GM18907 (cell line): ENCODE measurements around the gene SPRED2.

Source experiments
- ATAC-seq: cut with Tn5 transposase; IDR thresholded peaks from one replicate; pipeline ENCODE4 v1.9.1; 2021; ENCODE audit warnings: mild to moderate bottlenecking, moderate library complexity; ENCODE audit not compliant: unreplicated experiment

Gene SPRED2, protein sequence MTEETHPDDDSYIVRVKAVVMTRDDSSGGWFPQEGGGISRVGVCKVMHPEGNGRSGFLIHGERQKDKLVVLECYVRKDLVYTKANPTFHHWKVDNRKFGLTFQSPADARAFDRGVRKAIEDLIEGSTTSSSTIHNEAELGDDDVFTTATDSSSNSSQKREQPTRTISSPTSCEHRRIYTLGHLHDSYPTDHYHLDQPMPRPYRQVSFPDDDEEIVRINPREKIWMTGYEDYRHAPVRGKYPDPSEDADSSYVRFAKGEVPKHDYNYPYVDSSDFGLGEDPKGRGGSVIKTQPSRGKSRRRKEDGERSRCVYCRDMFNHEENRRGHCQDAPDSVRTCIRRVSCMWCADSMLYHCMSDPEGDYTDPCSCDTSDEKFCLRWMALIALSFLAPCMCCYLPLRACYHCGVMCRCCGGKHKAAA

DNA sequence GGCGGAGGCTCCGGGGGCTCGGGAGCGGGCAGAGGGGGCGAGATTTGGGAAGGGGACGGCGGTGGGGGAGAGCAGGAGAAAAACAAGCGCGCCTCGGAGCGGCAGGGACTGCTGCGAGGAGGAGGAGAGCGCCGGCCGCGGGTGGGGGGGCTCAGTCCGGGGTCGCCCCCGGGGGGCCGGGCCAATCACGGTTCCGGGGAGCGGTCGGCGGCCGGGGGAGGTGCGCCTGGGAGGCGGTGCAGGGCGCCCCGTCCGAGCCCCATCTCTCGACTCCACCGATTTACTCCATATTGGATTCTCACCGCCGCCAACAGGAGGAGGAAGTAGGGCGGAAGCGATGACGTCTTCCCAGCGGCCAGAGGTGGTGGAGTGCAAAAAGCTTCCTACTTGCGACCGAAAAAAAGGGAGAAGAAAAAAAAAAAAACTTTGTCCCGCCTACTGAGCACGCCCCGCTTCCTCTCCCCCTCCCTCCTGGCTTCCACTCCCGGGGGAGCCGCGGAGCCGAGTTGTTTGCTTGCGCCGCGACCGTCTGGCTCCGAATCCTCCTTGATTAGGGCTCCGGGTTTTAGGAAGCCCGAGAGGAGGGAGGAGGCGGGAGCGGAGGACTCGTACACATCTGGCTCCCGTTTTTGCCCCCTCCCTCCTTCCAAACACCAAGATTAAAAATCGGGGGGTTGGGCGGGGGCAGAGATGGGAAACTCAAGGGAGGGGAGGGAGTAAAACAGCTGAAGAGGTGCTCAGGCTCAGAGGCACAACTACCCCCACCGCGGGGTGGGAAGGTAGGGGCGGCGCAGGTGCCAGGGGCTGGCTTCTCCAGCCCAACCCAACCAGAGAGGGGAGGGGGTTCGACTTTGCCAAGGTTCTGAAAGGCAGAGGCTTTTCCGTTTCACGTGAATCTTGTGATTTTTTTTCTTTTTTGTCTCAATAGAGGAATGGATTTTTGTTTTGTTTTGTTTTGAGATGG lies at the start of gene SPRED2:
Gene SPRED2, minus strand, starts transcription at position 373 of the 964 bp plus-strand sequence. CDS start 612 bp downstream, outside the sequence.
- ATAC-seq = peak; percentile 34

DNA sequence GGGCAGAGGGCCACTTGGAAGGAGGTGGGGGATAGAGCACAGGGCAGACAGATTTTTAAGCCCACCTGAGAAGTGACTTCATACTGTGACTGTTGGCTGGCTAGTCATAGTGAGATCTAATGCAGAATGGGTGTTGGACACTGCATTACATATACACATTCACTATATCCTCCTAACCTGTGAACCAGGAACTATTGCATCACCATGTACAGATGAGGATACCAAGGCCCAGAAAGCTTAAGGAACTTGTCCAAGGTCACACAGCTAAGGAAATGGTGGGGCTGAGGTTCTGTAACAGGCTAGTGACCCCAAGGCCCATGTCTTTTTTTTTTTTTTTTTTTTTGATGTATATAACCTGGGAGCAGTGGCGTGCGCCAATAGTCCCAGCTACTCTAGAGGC lies 49.6 kb upstream of the SPRED2 start:
- ATAC-seq = no peak

DNA sequence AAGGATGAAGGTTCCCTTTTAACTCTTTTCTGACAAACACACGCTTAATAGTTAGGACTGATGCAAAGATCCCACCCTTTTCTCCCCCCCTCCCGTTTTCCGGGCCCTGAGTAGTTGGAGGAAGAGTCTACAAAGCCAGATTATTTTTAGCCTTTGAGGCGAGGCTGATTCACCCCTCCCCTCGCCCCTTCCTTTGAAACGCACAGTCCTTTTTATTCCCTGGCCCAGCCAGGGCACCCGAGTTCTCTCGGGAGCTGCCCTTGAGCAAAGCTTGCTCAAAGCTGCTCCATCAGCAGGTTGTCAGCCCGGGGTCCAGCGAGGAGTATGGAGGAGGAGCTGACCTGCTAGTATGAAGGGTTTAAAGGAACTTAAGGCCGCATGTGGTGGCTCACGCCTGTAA lies 47.1 kb upstream of the SPRED2 start:
- no peak for ATAC-seq

DNA sequence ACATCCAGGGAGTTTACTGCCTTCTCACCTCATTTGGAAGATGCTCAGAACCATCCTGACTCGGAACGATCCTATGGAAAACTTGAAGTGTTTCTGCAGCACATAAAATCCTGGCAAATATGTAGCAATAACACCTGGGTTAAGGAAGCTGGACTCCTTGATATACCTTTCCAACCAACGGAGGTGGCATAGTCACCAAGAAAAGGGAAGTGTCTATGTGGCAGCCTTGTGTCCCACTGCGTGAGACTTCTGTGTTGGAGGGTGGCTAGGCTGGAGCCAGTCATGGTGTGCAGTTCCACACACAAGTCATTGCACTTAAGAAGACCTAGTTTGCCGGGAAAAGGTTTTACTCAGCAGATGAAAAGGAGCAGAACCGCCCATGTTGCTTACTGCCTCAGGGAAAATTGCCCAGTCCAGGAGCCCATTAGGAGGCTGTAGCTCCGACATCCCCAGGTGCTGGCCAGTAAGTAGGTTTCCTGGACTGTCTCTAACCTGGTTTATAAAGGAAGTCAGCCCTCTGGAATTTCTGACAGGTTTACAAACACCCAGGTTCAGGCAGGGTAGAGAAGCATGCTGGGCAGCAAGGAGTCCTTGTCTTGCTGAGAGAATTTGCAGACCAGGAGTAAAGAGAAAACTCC lies 46.2 kb upstream of the SPRED2 start:
- no peak for ATAC-seq

DNA sequence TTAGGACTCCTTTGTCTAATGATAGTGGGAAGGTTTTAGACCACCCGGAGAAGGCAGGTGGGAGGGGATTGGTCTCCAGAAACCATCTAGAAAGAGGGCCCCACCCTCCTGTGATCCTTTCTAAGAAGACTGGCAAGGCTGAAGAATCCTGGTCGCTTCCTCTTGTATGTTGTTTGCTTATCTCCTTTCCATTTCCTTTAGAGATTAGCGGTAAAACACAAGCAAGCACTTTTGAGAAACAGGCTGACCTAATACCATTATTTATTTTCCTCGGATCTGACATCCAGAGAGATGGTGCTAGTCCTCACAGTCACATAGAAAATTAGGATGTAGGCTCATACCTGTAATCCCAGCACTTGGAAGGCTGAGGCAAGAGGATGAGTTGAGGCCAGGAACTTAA lies 45.2 kb upstream of the SPRED2 start:
- ATAC-seq = no peak

DNA sequence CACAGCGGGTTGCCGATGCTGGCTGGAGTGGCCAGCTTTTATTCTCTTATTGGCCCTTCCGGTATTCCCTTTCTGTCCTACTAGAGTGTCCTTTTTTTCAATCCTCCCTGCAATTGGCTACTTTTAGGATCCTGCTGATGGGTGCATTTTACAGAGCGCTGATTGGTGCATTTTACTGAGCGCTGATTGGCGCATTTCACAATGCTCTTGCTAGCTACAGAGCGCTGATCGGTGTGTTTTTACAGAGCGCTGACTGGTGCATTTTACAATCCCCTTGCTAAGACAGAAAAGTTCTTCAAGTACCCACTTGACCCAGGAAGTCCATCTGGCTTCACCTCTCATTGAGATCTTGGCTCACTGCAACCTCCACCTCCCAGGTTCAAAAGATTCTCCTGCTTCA lies 44.4 kb upstream of the SPRED2 start:
- ATAC-seq = no peak

DNA sequence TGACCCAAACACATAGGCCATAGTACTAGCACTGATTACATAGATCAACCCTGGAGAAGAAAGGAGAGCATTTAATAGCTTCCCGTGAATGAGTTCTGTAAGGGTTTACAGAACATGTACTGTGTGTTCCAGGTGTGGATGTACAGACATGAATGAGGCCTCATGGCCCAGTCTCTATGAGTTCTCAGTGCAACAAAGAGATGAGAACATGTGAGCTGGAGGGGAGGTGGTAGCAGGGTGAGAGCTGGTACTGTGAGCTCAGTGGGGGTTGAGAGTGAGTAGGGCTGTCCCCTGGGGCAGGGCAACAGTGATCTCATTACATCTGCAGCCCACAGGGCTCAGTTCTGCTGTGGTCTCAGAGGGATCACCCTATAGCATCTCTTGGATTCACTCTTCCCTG lies 42.6 kb upstream of the SPRED2 start:
- no peak for ATAC-seq

DNA sequence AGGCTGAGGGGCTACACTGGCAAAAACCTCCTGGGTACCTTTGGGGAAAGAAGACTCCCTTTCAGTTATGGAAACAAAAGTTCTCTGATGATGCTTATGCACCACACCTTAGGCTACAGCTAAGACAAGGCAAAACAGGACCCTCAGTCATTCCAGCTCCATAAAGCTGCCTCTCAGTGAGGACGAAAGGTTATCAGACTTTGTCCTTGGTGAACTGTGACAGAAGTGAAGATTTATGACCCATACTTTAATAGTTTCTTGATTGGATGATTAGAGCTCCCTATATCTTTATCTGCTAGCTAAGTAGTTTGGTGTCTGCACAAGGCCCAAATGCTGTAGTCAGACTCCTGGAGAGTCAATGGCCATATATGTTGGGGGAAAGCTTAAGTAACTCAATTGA lies 40.6 kb upstream of the SPRED2 start:
- no peak for ATAC-seq

DNA sequence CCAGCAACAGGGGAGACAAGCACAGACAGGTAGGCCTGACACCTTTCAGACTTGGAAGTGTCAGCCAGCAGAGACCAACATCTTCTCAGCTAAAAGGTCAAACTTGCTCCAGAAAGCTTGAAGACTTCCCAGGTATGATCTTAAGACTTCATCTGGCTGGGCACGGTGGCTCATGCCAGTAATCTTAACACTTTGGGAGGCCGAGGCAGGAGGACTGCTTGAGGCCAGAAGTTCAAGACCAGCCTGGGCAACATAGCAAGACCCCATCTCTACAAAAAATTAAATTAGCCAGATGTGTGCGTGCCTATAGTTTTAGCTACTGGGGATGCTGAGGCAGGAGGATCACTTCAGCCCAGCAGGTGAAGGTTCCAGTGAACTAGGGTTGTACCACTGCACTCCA lies 39.0 kb upstream of the SPRED2 start:
- ATAC-seq = no peak

DNA sequence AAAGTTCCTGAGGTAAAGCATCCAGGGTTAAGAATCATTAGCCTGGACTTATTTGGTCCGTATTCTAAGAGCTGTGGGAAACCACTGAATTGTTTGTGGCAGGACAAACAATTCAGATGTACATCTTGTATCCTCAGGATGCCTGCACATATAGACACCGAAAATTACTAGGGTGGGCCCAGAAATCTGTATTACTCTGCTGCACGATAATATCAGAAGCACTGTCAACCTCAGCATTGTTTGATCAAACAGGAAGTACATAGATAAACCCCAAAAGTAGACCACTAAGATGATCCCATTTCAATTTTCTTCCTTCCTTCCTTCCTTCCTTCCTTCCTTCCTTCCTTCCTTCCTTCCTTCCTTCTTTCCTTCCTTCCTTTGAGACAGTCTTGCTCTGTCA lies 34.2 kb upstream of the SPRED2 start:
- no peak for ATAC-seq

DNA sequence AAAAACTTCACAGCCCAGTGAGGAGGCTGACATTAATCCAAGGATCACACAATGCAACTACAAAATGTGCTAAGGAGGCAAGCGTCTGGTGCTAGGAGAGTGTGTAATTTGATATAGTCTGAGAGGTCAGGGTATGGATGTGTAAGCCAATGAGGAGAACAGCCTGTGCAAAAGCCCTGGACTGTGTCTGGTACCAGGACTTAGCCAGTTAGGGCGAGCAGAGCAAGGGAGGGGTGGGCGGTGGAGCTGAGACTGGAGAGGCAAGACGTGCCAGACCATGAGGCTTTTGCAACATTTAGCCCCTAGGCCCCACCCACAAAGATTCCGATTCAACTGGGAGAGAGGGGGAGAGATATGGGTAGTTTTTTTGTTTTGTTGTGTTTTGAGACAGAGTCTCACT lies 33.5 kb upstream of the SPRED2 start:
- ATAC-seq = no peak

DNA sequence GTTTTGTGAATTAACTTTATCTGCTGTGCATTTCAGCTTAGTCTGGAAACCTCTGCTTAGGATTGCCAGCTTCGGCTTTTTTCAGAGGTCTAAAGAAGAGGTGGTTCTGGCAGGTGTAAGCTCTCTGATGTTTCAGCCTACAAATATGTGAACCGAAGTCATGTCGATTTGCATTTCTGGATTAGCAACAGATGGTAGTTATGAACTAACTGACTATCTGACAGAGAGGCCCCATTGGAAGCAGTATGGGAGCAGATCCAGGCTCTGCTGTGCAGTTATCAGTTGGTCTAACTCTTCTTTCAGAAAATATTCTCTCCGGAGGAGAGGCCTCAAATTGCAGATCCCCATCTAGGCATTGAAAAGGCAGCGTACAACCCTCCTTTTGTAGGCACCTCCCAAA lies 32.7 kb upstream of the SPRED2 start:
- ATAC-seq = no peak

DNA sequence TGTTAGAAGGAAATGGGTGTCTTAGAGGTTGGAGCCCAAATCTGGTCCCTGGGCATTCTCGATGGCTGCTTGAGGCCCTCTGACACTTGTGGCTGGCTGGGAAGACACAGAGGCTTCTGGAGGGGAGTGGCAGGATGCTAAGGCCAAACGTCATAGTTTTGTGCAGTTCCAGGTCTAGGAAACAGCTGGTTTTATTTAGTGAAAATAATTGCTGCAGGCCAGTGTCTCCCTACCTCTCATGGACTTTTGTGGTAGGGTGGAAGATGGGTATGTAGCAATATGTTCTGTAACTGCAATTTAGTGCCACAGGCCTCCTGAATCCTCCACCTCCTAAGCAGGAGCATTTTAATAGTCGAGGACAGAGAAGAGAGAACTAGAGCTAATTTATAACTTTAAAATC lies 32.2 kb upstream of the SPRED2 start:
- no peak for ATAC-seq

DNA sequence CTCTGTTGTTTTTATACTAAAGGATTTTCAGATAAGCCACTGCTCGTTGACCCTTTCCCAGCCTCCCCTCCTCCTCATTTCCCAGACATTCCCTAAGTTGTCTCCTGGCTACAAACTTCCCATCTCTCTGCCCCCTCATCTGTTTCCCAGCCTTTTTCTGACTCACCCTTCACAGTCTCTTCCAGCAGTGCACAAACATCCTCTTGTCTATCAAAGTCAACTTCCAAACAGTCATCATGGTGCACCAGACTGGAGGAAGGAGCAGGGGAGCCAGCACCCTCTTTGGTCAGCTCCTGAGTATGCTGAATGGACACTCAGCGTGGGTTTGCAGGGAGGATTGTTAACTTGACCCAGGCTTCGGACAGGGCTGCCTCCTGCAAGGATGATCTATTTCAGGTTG lies 26.6 kb upstream of the SPRED2 start:
- no peak for ATAC-seq

DNA sequence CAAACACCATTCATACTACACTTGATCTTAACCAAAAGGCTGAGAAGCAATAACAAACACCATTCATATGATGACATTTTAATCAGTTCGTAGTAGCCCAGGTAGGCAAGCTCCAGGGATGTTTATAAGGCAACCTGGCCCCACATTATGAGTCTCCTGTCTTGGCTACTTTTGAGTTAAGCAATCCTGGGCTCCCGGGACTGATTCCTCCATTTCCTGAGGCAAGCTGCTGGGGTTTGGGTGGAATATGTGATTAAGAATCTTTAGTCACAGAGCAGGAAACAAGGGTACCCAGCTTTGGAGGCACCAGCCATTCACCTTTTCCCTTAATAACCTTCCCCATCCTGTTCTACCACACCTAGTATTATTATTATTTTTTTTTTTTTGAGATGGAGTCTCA lies 24.5 kb upstream of the SPRED2 start:
- ATAC-seq = no peak

DNA sequence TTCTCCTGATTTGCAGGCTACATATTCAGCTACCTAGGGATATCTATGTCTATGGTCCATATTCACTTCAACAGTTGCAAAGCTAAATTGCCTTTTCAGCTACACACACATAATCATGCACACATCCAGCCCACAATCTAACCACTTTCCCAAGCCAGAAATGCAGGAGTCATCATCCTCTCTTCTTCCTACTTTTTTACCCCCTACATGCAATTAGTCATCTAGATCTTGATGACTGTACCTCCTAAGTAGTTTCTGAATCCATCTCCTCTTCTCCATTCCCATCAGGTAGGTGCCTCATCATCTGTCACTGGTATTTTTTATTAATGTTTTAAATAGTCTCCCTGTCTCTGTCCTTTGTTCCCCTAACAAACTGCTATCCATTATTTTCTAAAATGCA lies 23.7 kb upstream of the SPRED2 start:
- no peak for ATAC-seq

DNA sequence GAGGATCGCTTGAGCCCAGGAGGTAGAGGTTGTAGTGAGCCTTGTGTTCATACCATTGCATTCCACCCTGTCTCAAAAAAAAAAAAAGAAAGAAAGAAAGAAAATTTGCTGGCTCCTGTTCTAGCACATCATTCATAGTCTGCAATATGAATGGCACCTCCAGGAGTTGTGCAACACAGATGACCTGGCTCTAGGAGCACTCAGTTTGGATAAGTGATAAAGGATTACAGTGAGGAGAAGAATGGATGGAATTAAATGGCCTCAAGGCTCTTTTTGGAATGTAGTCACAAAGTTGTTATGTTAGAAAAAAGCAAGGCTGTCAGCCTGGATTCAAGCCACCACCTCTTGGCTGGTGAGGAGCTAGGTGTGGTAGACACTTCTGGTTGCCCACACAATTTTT lies 21.5 kb upstream of the SPRED2 start:
- ATAC-seq = no peak

DNA sequence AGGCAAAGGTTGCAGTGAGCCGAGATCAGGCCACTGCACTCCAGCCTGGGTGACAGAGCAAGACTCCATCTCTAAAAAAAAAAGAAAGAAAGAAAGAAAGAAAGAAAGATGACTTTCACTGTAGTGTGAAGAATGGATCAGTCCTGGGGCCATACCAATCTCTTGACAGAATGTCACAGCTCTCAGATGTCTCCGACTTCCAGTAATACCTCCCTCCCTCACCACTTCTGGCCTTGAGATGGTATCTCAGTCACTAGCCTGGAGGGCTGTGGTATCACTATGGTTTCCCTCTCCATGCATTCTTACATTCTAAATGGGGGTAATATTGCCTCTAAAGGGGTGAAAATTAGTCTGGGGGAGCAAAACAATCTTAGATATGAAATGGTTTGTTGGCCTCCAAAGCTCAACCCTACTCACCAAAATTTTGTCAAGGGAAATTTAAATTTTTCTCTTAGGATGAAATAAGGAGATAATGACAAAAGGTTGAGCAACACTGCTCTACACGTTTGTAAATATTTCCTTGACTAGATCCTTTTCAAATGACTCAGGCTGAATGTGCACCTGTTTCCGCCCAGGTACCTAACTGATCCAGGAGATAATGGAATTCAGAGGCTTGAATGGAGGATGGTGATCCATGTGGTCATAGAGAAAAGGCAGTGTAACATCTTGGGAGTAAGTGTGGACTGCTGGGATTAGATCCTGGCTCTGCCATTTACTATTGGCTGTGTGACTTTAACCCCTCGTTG lies 19.9 kb upstream of the SPRED2 start:
- no peak for ATAC-seq

DNA sequence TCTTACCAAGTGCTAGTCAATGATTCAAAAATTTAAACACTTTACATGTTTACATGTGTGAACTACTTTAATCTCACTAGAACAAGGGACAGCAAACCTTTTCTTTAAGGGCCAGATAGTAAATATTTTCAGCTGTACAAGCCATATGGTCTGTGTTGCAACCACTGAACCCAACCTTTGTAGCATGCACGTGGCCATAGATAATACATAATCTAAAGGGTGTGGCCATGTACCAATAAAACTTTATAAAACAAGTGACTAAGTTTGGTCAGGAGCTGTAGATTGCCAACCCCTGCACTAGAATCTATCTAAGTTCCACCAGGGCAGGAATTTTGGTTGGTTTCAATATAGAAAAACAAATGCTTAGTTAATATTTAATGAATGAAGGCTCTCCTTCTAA lies 18.4 kb upstream of the SPRED2 start:
- ATAC-seq = no peak

DNA sequence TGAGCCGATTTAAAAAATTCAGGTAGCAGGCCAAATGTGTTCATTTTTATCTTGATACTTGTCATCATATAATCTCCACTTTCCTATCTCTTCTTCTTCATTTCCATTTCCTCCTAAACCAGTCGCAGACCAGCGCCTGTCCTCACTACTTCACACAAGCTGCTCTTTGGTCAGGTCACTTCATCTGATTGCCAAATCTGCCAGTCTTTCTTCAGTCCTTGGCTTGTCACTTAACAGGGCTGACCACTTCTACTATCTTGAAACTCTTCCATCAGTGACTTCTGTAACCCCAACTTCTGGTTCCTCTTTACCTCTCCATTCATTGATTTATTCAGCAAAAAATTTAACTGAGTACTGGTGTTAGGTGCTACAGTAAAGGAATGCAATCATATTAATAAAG lies 18.0 kb upstream of the SPRED2 start:
- no peak for ATAC-seq
